ENCODE results near the gene MCOLN1.

The MCOLN1 gene

DNA sequence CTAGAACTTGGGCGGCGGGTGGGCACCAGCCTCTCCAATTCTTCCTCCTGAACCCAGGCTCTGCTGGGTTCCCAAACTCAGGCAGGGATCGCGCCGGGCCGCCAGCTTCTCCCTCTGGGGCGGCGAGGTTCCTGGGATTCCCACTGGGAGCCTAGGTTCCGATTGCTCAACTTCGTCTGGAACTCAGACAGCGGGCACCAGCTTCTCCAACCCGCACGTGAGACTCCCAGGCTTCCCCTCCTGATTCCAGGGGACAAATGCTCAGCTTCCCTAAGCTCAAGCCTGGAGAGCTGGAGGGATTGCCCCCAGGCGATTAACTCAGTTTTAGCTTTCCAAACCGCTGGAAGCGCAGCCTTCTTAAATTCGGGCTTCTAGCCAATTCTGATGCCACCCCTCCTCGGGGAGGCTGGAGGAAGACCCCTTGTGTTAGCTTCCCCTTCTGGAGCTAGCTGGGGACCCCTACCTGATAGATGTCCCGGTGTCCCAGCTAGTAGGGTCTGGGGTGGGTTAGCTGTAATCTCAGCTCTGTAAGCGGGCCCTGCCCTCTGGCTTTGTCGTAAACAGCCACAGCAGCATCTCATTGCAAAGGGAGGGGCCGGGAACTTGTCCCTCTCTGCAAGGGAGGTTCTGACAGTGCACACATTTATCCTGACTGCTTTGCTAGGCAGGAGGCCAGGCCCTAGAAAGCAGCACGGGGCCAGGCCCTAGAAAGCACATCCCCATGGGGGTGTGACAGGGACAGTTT is 671 bp downstream of the MCOLN1 start:
- TF ChIP-seq CEBPB (IDR thresholded peaks at IDR 0.05) (0 out of 2 replicates have a peak, but pooled peaks have one; percentile 37), YY1 (IDR thresholded peaks at IDR 0.05; ENCODE audit: low read depth) (no peak), TCF12 (IDR thresholded peaks at IDR 0.05; ENCODE audit: low read depth) (no peak)

DNA sequence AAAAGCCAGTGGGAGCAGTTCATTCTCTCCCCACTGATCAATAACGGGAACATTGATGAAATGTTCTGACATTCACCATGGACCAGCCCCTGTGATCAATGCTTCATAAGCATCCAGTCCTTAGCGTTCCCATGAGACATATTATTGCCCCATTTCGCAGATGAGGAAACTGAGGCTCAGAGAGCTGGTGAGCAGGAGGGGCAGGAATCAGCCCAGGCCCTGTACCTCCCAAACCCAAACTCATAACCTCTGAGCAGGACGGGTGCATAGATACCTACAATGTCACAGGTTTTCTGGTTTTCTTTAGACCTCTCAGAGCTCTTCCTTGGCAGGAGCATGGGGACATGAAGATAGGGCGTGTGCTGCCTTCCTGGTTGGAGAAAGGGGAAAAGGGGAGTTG is 2.1 kb downstream of the MCOLN1 start:
- no peak for TF ChIP-seq CREB1 (IDR thresholded peaks at IDR 0.05; ENCODE audit: low read depth)
- TF ChIP-seq FOXM1 (IDR thresholded peaks at IDR 0.05; ENCODE audit: borderline replicate concordance, low read depth), result no peak
- TF ChIP-seq ZBTB7A (IDR thresholded peaks at IDR 0.05; ENCODE audit: low read depth), result no peak
- TF ChIP-seq TAF1 (IDR thresholded peaks at IDR 0.05; ENCODE audit: low read depth), result no peak
- no peak for TF ChIP-seq TEAD4 (IDR thresholded peaks at IDR 0.05)
- TF ChIP-seq, protein P1, sequence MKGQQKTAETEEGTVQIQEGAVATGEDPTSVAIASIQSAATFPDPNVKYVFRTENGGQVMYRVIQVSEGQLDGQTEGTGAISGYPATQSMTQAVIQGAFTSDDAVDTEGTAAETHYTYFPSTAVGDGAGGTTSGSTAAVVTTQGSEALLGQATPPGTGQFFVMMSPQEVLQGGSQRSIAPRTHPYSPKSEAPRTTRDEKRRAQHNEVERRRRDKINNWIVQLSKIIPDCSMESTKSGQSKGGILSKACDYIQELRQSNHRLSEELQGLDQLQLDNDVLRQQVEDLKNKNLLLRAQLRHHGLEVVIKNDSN (IDR thresholded peaks at IDR 0.05), result no peak
- TF ChIP-seq, protein P2, sequence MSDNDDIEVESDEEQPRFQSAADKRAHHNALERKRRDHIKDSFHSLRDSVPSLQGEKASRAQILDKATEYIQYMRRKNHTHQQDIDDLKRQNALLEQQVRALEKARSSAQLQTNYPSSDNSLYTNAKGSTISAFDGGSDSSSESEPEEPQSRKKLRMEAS (IDR thresholded peaks at IDR 0.05), result no peak
- no peak for TF ChIP-seq CEBPB (IDR thresholded peaks at IDR 0.05)
- no peak for TF ChIP-seq RAD21 (IDR thresholded peaks at IDR 0.05; ENCODE audit: low read depth)
- TF ChIP-seq EP300 (IDR thresholded peaks at IDR 0.05; ENCODE audit: borderline replicate concordance), result no peak
- TF ChIP-seq EGR1 (IDR thresholded peaks at IDR 0.05), result no peak
- no peak for TF ChIP-seq NFIC (IDR thresholded peaks at IDR 0.05)
- TF ChIP-seq, protein P3, sequence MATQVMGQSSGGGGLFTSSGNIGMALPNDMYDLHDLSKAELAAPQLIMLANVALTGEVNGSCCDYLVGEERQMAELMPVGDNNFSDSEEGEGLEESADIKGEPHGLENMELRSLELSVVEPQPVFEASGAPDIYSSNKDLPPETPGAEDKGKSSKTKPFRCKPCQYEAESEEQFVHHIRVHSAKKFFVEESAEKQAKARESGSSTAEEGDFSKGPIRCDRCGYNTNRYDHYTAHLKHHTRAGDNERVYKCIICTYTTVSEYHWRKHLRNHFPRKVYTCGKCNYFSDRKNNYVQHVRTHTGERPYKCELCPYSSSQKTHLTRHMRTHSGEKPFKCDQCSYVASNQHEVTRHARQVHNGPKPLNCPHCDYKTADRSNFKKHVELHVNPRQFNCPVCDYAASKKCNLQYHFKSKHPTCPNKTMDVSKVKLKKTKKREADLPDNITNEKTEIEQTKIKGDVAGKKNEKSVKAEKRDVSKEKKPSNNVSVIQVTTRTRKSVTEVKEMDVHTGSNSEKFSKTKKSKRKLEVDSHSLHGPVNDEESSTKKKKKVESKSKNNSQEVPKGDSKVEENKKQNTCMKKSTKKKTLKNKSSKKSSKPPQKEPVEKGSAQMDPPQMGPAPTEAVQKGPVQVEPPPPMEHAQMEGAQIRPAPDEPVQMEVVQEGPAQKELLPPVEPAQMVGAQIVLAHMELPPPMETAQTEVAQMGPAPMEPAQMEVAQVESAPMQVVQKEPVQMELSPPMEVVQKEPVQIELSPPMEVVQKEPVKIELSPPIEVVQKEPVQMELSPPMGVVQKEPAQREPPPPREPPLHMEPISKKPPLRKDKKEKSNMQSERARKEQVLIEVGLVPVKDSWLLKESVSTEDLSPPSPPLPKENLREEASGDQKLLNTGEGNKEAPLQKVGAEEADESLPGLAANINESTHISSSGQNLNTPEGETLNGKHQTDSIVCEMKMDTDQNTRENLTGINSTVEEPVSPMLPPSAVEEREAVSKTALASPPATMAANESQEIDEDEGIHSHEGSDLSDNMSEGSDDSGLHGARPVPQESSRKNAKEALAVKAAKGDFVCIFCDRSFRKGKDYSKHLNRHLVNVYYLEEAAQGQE (IDR thresholded peaks at IDR 0.05; ENCODE audit: low read depth), result no peak
- TF ChIP-seq TCF12 (IDR thresholded peaks at IDR 0.05; ENCODE audit: low read depth), result no peak
- no peak for TF ChIP-seq YY1 (IDR thresholded peaks at IDR 0.05; ENCODE audit: low read depth)

DNA sequence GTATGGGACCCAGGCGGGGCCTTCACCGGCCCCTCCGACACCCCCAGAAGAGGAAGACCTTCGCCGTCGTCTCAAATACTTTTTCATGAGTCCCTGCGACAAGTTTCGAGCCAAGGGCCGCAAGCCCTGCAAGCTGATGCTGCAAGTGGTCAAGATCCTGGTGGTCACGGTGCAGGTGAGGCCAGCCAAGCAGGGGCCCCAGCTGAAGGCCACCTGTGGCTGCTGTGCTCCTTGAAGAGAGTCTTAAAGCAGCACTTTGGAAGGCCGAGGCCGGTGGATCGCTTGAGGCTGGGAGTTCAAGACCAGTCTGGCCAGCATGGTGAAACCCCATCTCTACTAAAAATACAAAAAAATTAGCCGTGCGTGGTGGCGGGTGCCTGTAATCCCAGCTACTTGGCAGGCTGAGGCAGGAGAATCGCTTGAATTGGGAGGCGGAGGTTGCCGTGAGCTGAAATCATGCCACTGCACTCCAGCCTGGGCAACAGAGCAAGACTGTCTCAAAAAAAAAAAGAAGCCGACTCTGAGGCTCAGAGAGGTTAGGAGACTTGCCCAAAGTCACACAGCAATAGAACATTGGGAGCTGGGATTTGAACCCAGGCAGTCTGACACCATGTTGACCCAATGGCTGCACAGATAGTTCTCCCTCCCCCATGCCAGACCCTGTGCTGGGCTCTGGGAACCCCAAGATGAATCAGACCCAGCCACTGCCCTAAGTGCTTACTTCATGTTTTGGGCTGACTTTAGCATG is 2.7 kb downstream of the MCOLN1 start:
- TF ChIP-seq EP300 (IDR thresholded peaks at IDR 0.05; ENCODE audit: borderline replicate concordance) (no peak), TAF1 (IDR thresholded peaks at IDR 0.05; ENCODE audit: low read depth) (no peak), CREB1 (IDR thresholded peaks at IDR 0.05; ENCODE audit: low read depth) (no peak), ZBTB7A (IDR thresholded peaks at IDR 0.05; ENCODE audit: low read depth) (no peak)

DNA sequence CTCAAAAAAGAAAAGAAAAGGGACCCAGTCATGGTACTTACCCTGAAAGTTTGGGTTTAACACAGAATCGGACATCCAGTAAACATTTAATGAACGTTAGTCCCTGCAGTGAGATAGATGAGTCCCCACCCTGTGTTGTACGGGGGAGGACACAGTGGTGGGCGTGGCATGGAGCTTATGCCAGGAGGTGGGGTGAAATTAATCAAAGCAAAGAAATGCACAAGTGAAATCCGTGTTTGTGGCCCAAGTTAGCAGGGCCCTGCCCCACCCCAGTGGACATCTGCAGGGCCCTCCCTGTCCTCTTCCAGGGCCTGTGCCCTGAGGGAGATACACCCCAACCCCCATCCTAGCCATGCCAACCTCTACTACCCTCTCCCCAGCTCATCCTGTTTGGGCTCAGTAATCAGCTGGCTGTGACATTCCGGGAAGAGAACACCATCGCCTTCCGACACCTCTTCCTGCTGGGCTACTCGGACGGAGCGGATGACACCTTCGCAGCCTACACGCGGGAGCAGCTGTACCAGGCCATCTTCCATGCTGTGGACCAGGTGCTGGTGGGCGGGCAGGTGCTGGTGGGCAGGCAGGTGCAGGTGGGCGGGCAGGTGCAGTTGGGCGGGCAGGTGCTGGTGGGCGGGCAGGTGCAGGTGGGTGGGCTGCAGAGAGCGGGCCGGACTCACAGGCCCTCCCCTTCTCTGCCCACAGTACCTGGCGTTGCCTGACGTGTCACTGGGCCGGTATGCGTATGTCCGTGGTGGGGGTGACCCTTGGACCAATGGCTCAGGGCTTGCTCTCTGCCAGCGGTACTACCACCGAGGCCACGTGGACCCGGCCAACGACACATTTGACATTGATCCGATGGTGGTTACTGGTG is 3.9 kb downstream of the MCOLN1 start:
- TF ChIP-seq YY1 (IDR thresholded peaks at IDR 0.05; ENCODE audit: low read depth), result no peak
- TF ChIP-seq TAF1 (IDR thresholded peaks at IDR 0.05; ENCODE audit: low read depth), result no peak

DNA sequence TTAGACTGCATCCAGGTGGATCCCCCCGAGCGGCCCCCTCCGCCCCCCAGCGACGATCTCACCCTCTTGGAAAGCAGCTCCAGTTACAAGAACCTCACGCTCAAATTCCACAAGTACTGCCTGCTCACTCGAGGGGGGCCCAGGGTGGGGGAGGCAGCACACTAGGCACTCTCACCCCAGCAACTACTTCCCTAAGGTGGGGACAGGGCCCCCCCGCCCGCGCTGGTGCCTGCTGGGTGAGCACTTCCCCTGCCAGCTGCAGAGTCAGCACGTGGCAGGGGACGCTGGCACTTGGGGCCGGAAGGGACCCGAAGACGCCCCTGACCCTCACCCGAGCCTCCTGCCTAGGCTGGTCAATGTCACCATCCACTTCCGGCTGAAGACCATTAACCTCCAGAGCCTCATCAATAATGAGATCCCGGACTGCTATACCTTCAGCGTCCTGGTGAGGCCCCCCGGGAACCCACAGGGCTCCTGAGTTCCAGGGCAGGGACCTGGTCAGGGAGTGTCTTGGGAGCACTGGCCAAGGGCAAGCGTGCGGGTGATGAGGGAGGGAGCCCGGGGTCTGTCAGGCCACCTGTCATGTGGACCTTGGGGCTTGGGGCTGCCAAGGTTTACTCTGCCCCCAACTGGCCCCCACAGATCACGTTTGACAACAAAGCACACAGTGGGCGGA is 5.2 kb downstream of the MCOLN1 start:
- TF ChIP-seq TEAD4 (IDR thresholded peaks at IDR 0.05) (no peak), FOXM1 (IDR thresholded peaks at IDR 0.05; ENCODE audit: borderline replicate concordance, low read depth) (no peak), CEBPB (IDR thresholded peaks at IDR 0.05) (no peak), CREB1 (IDR thresholded peaks at IDR 0.05; ENCODE audit: low read depth) (no peak), TAF1 (IDR thresholded peaks at IDR 0.05; ENCODE audit: low read depth) (no peak), YY1 (IDR thresholded peaks at IDR 0.05; ENCODE audit: low read depth) (no peak)
- TF ChIP-seq, protein P2 (IDR thresholded peaks at IDR 0.05), result no peak
- TF ChIP-seq, protein P1 (IDR thresholded peaks at IDR 0.05), result no peak

DNA sequence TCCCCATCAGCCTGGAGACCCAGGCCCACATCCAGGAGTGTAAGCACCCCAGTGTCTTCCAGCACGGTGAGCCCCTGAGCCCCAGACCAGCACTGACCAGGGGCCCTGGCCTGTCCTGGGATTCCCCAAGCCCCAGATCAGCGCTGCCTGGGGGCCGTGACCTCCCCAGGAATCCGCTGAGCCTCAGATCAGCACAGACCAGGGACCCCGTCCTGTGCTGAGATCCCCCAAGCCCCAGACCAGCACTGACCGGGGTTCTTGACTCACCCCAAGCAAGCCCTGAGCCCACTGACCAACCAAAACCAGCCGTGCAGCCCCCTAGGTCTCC is 5.7 kb downstream of the MCOLN1 start:
- TF ChIP-seq, protein P3 (IDR thresholded peaks at IDR 0.05; ENCODE audit: low read depth), result no peak
- TF ChIP-seq TAF1 (IDR thresholded peaks at IDR 0.05; ENCODE audit: low read depth) (no peak), YY1 (IDR thresholded peaks at IDR 0.05; ENCODE audit: low read depth) (no peak), NFIC (IDR thresholded peaks at IDR 0.05) (no peak), EP300 (IDR thresholded peaks at IDR 0.05; ENCODE audit: borderline replicate concordance) (no peak), CREB1 (IDR thresholded peaks at IDR 0.05; ENCODE audit: low read depth) (no peak)
- TF ChIP-seq, protein P1 (IDR thresholded peaks at IDR 0.05), result no peak
